Right lobe of liver (tissue), 6 donors: ENCODE data around the gene SMIM10L2A. TPM values are rescaled to one million over a fixed set of nuclear protein-coding genes. Genes with fewer than 3 reads are reported as not detected.

ENCODE experiments used
- ATAC-seq, 4 donors: fragments of 200-7000 bp; cut with Tn5 transposase; one replicate each; pipeline ENCODE4 v1.9.1; 2020; ENCODE audit warnings: mild to moderate bottlenecking in 4 of 4, moderate library complexity in 4 of 4
- DNase-seq, 3 donors: peaks; one replicate each; pipeline ENCODE4 v3.0.0-alpha.2; 2020
- H3K27ac ChIP-seq, 3 donors: fragments of 200-600 bp; one replicate each; pipeline ENCODE4 v1.8.0; 2022
- H3K27me3 ChIP-seq, 2 donors: fragments of 200-600 bp; one replicate each; pipeline ENCODE4 v1.8.0; 2022
- H3K36me3 ChIP-seq, 4 donors: fragments of 200-600 bp; sonication (generic) in 1 of 4; one replicate each; pipeline versions ENCODE4 v1.5.1 to v1.8.0; 2017 to 2022; ENCODE audit warnings: control low read depth in 1 of 4
- H3K4me1 ChIP-seq, 4 donors: fragments of 200-600 bp; sonication (generic) in 1 of 4; one replicate each; pipeline versions ENCODE4 v1.5.1 to v1.8.0; 2017 to 2022; ENCODE audit warnings: control low read depth in 1 of 4
- H3K4me3 ChIP-seq, 3 donors: fragments of 200-600 bp; one replicate each; pipeline ENCODE4 v1.8.0; 2022
- H3K9me3 ChIP-seq, 4 donors: fragments of 200-600 bp; sonication (generic) in 1 of 4; one replicate each; pipeline versions ENCODE4 v1.5.1 to v1.8.0; 2017 to 2022; ENCODE audit warnings: control low read depth in 1 of 4
- POLR2A ChIP-seq: fragments of 450-650 bp; IDR thresholded peaks from one replicate; pipeline ENCODE4 v1.6.1; 2017; ENCODE audit warnings: antibody characterized with exemption, mild to moderate bottlenecking
- WGBS: methylation state at CpG from one replicate; pipeline ENCODE4 v1.1.6; 2018; ENCODE audit warnings: low coverage, low lambda C conversion rate; ENCODE audit not compliant: insufficient coverage; ENCODE audit errors: missing lambda C conversion rate; 5-methylcytosine and 5-hydroxymethylcytosine counted together
- intact Hi-C, 2 donors: fragments of 100-400 bp; cut with DNase I; formaldehyde crosslinking; loops; one replicate each; pipeline versions ENCODE4 v1.11.2 to v1.14.1; 2022
- total RNA-seq, 6 experiments: library from RNA; depleted of rRNA in 2 of 6; stranded (reverse); fragments of >200 nt in 2 of 6; fragmentation: NEBNext Ultra II Directional in 3 of 6; extraction: Animal tissue kit (Norgen Biotek cat#: 25700) in 3 of 6; gene quantifications; one replicate each; pipeline versions ENCODE4 v1.1.0 to v1.2.4, GENCODE V29; 2016 to 2023
- TF ChIP-seq, protein P1 (sequence below), 4 donors: fragments of 200-600 bp in 3 of 4; fragments of 450-650 bp in 1 of 4; IDR thresholded peaks; one replicate each; pipeline versions ENCODE4 v1.5.1 to v1.8.0; 2016 to 2022; ENCODE audit warnings: antibody characterized with exemption in 4 of 4, mild to moderate bottlenecking in 2 of 4
- donor health status: DM: no; HTN: yes; CAD: no.
- donor health status: DM: no; HTN: no; CAD: no.
- donor health status: DM: no; HTN: no; CAD: no.
- donor health status: DM: no; HTN: yes; CAD: no.
- donor health status: DM: no; HTN: yes; CAD: no.

SMIM10L2A gene
- total RNA-seq, 6 experiments from 2014 or later = 0.06 to 0.18 (median 0.16) TPM

DNA sequence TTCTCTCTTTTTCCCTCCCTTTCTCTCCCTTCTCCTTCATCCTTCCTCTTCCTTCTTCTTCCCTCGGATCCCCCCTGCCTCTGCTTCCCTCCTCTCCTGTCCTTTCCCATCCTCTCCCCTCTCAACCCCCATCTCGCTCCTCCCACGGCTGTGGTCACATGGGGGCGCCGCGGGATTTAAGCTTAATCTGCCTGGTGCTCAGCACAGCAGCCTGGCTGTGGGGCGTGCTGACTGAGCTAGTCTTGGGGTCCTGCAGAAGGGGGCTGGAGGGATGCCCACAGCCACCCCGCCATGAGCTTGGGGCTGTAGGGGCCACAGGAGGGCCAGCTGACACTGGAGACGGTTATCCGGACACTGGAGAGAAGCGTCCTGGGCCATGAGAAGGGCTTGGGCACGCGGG is 10.7 kb downstream of the SMIM10L2A start:
- Histone ChIP-seq H3K27ac (no peak overlapping the region), H3K9me3 (no peaks in the 10 kb centered on the region), H3K4me3 (no peak overlapping the region), H3K36me3 (no peaks in the 10 kb centered on the region), H3K4me1 (no peaks in the 10 kb centered on the region), H3K27me3 (no peaks in the 10 kb centered on the region)
- TF ChIP-seq, protein P1, sequence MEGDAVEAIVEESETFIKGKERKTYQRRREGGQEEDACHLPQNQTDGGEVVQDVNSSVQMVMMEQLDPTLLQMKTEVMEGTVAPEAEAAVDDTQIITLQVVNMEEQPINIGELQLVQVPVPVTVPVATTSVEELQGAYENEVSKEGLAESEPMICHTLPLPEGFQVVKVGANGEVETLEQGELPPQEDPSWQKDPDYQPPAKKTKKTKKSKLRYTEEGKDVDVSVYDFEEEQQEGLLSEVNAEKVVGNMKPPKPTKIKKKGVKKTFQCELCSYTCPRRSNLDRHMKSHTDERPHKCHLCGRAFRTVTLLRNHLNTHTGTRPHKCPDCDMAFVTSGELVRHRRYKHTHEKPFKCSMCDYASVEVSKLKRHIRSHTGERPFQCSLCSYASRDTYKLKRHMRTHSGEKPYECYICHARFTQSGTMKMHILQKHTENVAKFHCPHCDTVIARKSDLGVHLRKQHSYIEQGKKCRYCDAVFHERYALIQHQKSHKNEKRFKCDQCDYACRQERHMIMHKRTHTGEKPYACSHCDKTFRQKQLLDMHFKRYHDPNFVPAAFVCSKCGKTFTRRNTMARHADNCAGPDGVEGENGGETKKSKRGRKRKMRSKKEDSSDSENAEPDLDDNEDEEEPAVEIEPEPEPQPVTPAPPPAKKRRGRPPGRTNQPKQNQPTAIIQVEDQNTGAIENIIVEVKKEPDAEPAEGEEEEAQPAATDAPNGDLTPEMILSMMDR (IDR thresholded peaks at IDR 0.05) = no peak
- TF ChIP-seq POLR2A = no peak
- intact Hi-C loops = no loop called here
- no peak for DNase-seq
- 53% methylated on average over 7 of the region's 13 CpGs for whole genome bisulfite sequencing
- no peak for ATAC-seq

DNA sequence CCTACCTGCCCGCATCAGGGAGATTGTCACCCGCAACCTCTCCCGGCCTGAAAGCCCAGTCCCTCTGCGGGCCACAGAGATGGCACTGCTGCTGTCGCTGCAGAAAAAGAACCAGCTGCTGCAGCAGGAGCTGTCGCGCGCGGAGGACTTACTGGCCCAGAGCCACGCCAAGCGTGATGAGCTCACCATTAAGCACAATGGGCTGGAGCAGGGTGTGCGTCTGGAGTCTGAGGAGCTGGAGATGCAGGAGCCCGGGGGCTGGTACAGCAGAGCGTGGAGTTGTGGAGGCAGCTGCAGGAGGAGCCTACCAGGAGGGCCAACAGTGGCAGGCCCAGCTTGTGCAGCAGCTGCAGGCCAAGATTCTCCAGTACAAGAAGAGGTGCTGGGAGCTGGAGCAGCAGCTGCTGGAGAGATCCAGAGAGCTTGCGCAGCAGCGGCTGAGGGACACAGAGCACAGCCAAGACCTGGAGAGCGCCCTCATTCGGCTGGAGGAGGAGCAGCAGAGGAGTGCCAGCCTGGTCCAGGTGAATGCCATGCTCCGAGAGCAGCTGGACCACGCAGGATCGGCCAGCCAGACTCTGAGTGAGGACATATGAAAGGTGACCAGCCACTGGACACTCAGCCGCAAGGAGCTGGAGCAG is 11.3 kb downstream of the SMIM10L2A start:
- TF ChIP-seq, protein P1 (IDR thresholded peaks at IDR 0.05) = no peak
- no peak for TF ChIP-seq POLR2A
- H3K36me3 ChIP-seq = no peaks in the 10 kb centered on the region
- DNase-seq = no peak
- H3K27ac ChIP-seq = no peak overlapping the region
- no peaks in the 10 kb centered on the region for H3K27me3 ChIP-seq
- no peaks in the 10 kb centered on the region for H3K9me3 ChIP-seq
- no peak for ATAC-seq
- no peak overlapping the region for H3K4me3 ChIP-seq
- no peaks in the 10 kb centered on the region for H3K4me1 ChIP-seq
- intact Hi-C loops = no loop called here
- WGBS = 80% methylated on average over 1 of the region's 22 CpGs

DNA sequence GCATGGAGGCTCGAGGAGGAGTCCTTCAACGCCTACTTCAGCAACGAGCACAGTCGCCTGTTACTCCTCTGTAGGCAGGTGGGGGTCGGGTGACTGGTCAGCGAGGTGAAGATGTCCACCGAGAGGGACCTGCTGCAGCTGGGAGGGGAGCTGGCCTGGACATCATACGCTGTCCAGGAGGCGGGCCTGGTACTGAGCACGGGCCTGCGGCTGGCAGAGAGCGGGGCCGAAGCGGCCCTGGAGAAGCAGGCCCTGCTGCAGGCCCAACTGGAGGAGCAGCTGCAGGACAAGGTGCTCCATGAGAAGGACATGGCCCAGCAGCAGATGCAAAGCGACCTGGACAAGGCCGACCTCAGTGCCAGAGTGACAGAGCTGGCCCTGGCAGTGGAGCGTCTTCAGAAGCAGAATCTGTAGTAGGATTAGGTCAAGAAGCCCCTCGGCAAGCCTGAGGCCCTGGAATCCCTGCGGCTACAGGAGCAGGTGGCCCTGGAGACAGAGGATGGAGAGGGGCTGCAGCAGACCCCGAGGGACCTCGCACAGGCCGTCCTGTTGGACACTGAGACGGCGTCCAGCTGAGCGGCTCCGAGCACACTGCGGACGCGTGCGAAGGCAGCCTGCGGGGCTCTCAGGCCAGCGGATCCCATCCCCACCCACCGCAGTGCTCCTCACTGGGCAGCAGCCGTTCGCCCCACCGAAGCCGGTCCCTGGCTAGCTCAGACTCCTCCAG is 11.9 kb downstream of the SMIM10L2A start:
- TF ChIP-seq POLR2A = no peak
- TF ChIP-seq, protein P1 (IDR thresholded peaks at IDR 0.05) = no peak
- Histone ChIP-seq H3K27me3 (no peaks in the 10 kb centered on the region), H3K9me3 (no peaks in the 10 kb centered on the region), H3K4me3 (no peak overlapping the region), H3K36me3 (no peaks in the 10 kb centered on the region), H3K27ac (no peak overlapping the region), H3K4me1 (no peaks in the 10 kb centered on the region)
- 88% methylated on average over 10 of the region's 37 CpGs for WGBS
- no peak for DNase-seq
- intact Hi-C loops = no loop called here
- ATAC-seq = no peak

- Histone ChIP-seq H3K27ac (no peak overlapping the region), H3K4me3 (no peak overlapping the region), H3K9me3 (no peaks in the 10 kb centered on the region), H3K4me1 (no peaks in the 10 kb centered on the region), H3K27me3 (no peaks in the 10 kb centered on the region), H3K36me3 (no peaks in the 10 kb centered on the region)
- DNase-seq (no peak), ATAC-seq (no peak)
- WGBS = 84% methylated on average over 14 of the region's 49 CpGs
- TF ChIP-seq, protein P1 (IDR thresholded peaks at IDR 0.05) = no peak
- TF ChIP-seq POLR2A = no peak
- intact Hi-C loops = no loop called here
These were observed 12.8 kb downstream of the SMIM10L2A start for GRCh38 chrX:135434258-135435138.
